Epithelial cell of proximal tubule (primary cell): ENCODE data around the gene GALNT15. TPM values are rescaled to one million over a fixed set of nuclear protein-coding genes. Genes with fewer than 3 reads are reported as not detected.

Source experiments
- DNase-seq: peaks from one replicate; pipeline ENCODE4 v3.0.0-alpha.2; 2011; ENCODE audit warnings: low read depth
- H3K4me3 ChIP-seq: 2 replicates; pipeline ENCODE4 v1.5.1; 2011; ENCODE audit warnings: low read depth, mild to moderate bottlenecking, low read length
- total RNA-seq: library from RNA; depleted of rRNA; stranded (reverse); fragments of >200 nt; gene quantifications from 2 replicates; pipeline ENCODE4 v1.2.3, GENCODE V29; 2015
- TF ChIP-seq, protein P1 (sequence below): conservative IDR thresholded peaks from 2 replicates; pipeline ENCODE4 v1.5.1; 2012; ENCODE audit warnings: low read depth, mild to moderate bottlenecking, low read length

GALNT15 gene
- total RNA-seq, 1 donor from 2014 or later = not detected

- TF ChIP-seq, protein P1, sequence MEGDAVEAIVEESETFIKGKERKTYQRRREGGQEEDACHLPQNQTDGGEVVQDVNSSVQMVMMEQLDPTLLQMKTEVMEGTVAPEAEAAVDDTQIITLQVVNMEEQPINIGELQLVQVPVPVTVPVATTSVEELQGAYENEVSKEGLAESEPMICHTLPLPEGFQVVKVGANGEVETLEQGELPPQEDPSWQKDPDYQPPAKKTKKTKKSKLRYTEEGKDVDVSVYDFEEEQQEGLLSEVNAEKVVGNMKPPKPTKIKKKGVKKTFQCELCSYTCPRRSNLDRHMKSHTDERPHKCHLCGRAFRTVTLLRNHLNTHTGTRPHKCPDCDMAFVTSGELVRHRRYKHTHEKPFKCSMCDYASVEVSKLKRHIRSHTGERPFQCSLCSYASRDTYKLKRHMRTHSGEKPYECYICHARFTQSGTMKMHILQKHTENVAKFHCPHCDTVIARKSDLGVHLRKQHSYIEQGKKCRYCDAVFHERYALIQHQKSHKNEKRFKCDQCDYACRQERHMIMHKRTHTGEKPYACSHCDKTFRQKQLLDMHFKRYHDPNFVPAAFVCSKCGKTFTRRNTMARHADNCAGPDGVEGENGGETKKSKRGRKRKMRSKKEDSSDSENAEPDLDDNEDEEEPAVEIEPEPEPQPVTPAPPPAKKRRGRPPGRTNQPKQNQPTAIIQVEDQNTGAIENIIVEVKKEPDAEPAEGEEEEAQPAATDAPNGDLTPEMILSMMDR = no peak
- no peak for DNase-seq
- no peak overlapping the region for H3K4me3 ChIP-seq
Measured at GRCh38 chr3:16252988-16253387, 78.5 kb downstream of the GALNT15 start.

DNA sequence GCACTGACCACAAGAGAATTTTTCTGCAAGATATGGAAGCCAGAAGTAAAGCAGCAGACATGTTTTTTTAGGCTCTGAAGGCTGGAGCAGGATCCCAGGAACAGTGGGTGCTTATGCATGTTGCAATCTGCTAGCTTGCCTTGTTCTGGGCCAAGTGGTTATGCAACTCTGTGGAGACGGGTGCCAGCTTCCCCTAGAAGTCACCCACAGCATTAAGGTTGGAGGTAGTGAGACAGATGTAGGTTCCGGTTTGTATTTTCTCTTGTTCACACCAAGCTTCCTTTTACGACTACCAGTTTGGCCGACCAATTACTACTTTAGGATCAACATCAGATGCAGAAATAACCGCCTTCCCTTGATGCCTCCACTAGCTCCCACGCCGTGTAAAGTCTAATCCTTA, 79.1 kb downstream of the GALNT15 start:
- TF ChIP-seq, protein P1 = no peak
- DNase-seq = no peak
- H3K4me3 ChIP-seq = no peak overlapping the region

- no peak overlapping the region for H3K4me3 ChIP-seq
- no peak for DNase-seq
- TF ChIP-seq, protein P1 = no peak
Measured at GRCh38 chr3:16254916-16255315, 80.4 kb downstream of the GALNT15 start.

- TF ChIP-seq, protein P1 = no peak
- no peak for DNase-seq
- no peak overlapping the region for H3K4me3 ChIP-seq
Measured at GRCh38 chr3:16255326-16255725, 80.8 kb downstream of the GALNT15 start.

- TF ChIP-seq, protein P1 = no peak
- no peak overlapping the region for H3K4me3 ChIP-seq
- no peak for DNase-seq
Measured at GRCh38 chr3:16255726-16256125, 81.2 kb downstream of the GALNT15 start.

- no peak overlapping the region for H3K4me3 ChIP-seq
- no peak for DNase-seq
- TF ChIP-seq, protein P1 = no peak
Measured at GRCh38 chr3:16257309-16257708, 82.8 kb downstream of the GALNT15 start.

GRCh38 chr3:16258177-16258576, 83.7 kb downstream of the GALNT15 start:
- DNase-seq = no peak
- H3K4me3 ChIP-seq = no peak overlapping the region
- TF ChIP-seq, protein P1 = no peak
